NCI-H1930 (cell line): ENCODE measurements around the gene NUP62.

Experiments
- DNase-seq, 2 experiments: peaks; one replicate each; lab custom pipeline; 2025; lab: John Stamatoyannopoulos, UW

NUP62 gene

GRCh38 chr19:49904136-49904535 lies 25.2 kb downstream of the NUP62 start:
- DNase-seq = no peak

GRCh38 chr19:49896863-49897621 lies 32.3 kb downstream of the NUP62 start, which contains the start of gene IL4I1:
Gene IL4I1, minus strand, starts transcription at chr19:49896887. Its CDS starts 727 bp downstream, at chr19:49896160.
- DNase-seq = no peak

- no peak for DNase-seq
Measured at GRCh38 chr19:49895566-49896297, 33.6 kb downstream of the NUP62 start.

- no peak for DNase-seq
Measured at GRCh38 chr19:49894879-49895565, 34.3 kb downstream of the NUP62 start.

GRCh38 chr19:49894011-49894664 lies 35.2 kb downstream of the NUP62 start:
- DNase-seq = no peak

- no peak for DNase-seq
Measured at GRCh38 chr19:49892716-49893115, 36.6 kb downstream of the NUP62 start.

GRCh38 chr19:49891393-49891792 lies 37.9 kb downstream of the NUP62 start:
- DNase-seq = no peak

GRCh38 chr19:49890349-49891311 lies 38.7 kb downstream of the NUP62 start:
- DNase-seq = peak; percentile 67 to 84

GRCh38 chr19:49889687-49890348 lies 39.5 kb downstream of the NUP62 start:
- peak; percentile 84 to 92 for DNase-seq

- no peak for DNase-seq
Measured at GRCh38 chr19:49889038-49889686, 40.1 kb downstream of the NUP62 start.

- no peak for DNase-seq
Measured at GRCh38 chr19:49888510-49888824, 40.8 kb downstream of the NUP62 start.

GRCh38 chr19:49887665-49888509 lies 41.4 kb downstream of the NUP62 start:
- DNase-seq = no peak

- no peak for DNase-seq
Measured at GRCh38 chr19:49887037-49887664, 42.2 kb downstream of the NUP62 start.

- no peak for DNase-seq
Measured at GRCh38 chr19:49884760-49885159, 44.5 kb downstream of the NUP62 start.

GRCh38 chr19:49884109-49884508 lies 45.2 kb downstream of the NUP62 start:
- DNase-seq = no peak

- no peak for DNase-seq
Measured at GRCh38 chr19:49883094-49883493, 46.2 kb downstream of the NUP62 start.

GRCh38 chr19:49882643-49883042 lies 46.7 kb downstream of the NUP62 start:
- DNase-seq = no peak

GRCh38 chr19:49881672-49882394 lies 47.5 kb downstream of the NUP62 start:
- no peak for DNase-seq
